Measurements from ENCODE around the gene SIX6.

The SIX6 gene

DNA sequence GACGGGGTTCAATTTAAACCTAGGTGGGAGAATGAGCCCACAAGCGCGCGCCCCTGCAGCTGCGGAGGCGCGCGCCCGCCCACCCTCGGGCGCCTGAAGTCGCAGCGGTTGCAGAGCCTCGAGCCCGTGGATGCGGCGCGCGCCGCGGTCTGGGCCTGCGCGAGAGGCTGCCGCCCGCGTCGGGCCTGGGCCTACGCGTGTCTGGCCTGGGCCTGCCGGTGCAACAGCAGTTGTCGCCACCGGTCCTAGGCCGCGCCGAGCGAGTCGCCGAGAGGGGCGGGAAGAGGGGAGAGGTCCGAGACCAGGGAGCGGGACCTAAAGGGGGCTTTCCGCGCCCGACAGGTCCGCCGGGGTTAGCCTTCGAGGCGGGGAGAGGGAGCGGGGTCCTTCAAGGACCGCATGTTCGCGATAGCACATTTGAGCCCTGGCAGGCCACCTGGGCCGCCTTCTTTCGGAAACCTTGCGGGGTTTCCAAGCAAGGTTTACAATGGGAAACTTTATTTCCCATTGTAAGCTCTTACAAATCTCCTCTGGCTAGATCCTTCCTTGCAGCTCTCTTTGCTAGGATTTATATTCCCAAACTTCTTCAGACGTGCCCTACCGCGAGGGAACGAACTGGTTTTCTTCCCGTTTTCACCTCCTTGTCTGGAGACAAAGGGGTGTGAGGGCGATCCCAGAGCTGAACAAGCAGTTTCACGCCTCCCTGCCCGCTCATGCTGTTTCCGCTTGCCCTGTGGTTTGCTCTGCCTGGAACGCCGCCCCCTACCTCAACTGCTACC, 6.8 kb downstream of the SIX6 start:
- POLR2A ChIA-PET = interaction anchor here (1.2 kb wide), 1 partner anchor 9 kb away, joined by 3 read pairs; no protein-coding TSS in a partner anchor
- DNase-seq (ENCODE audit: extremely low spot score) = no peak
- TF ChIP-seq ARNT (IDR thresholded peaks at IDR 0.05) = no peak
- no peak for TF ChIP-seq ZNF384 (IDR thresholded peaks at IDR 0.05)
- no peak for TF ChIP-seq FOXK2 (IDR thresholded peaks at IDR 0.05)
- no peak for TF ChIP-seq FOXA1 (IDR thresholded peaks at IDR 0.05)
- no peak for TF ChIP-seq CTBP1 (IDR thresholded peaks at IDR 0.05; ENCODE audit: borderline replicate concordance)
- TF ChIP-seq NFRKB (IDR thresholded peaks at IDR 0.05) = no peak
- CTCF ChIA-PET = interaction anchor here (1.0 to 1.2 kb wide), 2 partner anchors 22 to 26 kb away, joined by 3 read pairs; no protein-coding TSS in a partner anchor

DNA sequence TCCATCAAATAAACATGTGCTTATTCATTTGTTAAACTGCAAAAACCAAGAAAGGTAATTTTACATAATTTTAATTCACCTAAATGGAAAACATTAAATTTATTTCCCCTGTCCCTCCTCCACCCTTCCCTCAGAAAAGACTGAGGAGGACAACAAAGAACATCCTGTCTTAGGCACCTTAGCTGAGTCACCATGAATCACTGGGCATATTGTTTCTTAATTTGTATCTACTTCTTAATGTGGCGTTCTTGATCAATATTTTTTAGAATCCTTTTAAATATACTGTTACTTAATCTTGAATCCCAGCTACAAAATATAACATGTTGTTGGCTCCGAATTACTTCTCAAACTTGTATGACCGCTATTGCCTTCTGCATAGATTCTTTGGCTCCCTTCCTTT, 23.5 kb downstream of the SIX6 start:
- TF ChIP-seq FOXK2 (IDR thresholded peaks at IDR 0.05) (no peak), CTBP1 (IDR thresholded peaks at IDR 0.05; ENCODE audit: borderline replicate concordance) (no peak), LEF1 (IDR thresholded peaks at IDR 0.05; ENCODE audit: borderline replicate concordance) (no peak), BHLHE40 (IDR thresholded peaks at IDR 0.05; ENCODE audit: borderline replicate concordance) (no peak), ELF4 (IDR thresholded peaks at IDR 0.05) (no peak), ZNF384 (IDR thresholded peaks at IDR 0.05) (no peak), L3MBTL2 (conservative IDR thresholded peaks at IDR 0.05) (no peak), FOXM1 (IDR thresholded peaks at IDR 0.05; ENCODE audit: borderline replicate concordance) (no peak), SUZ12 (IDR thresholded peaks at IDR 0.05) (no peak), ARNT (IDR thresholded peaks at IDR 0.05) (no peak), SP1 (IDR thresholded peaks at IDR 0.05) (no peak), FOXA1 (IDR thresholded peaks at IDR 0.05) (no peak), TARDBP (IDR thresholded peaks at IDR 0.05) (no peak), HDGF (IDR thresholded peaks at IDR 0.05; ENCODE audit: borderline replicate concordance) (no peak)
- TF ChIP-seq, protein P1, sequence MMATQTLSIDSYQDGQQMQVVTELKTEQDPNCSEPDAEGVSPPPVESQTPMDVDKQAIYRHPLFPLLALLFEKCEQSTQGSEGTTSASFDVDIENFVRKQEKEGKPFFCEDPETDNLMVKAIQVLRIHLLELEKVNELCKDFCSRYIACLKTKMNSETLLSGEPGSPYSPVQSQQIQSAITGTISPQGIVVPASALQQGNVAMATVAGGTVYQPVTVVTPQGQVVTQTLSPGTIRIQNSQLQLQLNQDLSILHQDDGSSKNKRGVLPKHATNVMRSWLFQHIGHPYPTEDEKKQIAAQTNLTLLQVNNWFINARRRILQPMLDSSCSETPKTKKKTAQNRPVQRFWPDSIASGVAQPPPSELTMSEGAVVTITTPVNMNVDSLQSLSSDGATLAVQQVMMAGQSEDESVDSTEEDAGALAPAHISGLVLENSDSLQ (IDR thresholded peaks at IDR 0.05) = no peak
- DNase-seq (ENCODE audit: extremely low spot score) = no peak
- ChIA-PET CTCF (no interaction called here), POLR2A (no interaction called here)

DNA sequence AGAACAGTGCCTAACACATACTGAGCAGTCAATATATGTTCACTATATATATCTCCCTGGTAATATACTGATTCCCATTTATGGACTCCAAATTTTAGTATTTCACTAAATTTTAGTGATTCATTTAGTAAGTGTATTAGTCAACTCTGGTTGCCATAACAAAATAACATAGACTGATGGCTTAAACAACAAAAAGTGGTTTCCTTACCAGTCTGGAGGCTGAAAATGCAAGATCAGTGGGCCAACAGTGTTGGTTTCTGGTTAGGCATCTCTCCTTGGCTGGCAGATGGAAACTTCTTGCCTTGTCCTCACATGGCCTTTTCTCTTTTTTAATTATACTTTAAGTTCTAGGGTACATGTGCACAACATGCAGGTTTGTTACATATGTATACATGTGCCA, 28.7 kb downstream of the SIX6 start:
- ChIA-PET CTCF (no interaction called here), POLR2A (no interaction called here)
- no peak for DNase-seq (ENCODE audit: extremely low spot score)
- TF ChIP-seq ARNT (IDR thresholded peaks at IDR 0.05) (no peak), FOXK2 (IDR thresholded peaks at IDR 0.05) (no peak), BHLHE40 (IDR thresholded peaks at IDR 0.05; ENCODE audit: borderline replicate concordance) (no peak), SP1 (IDR thresholded peaks at IDR 0.05) (no peak), L3MBTL2 (conservative IDR thresholded peaks at IDR 0.05) (no peak), TARDBP (IDR thresholded peaks at IDR 0.05) (no peak), CTBP1 (IDR thresholded peaks at IDR 0.05; ENCODE audit: borderline replicate concordance) (no peak), ELF4 (IDR thresholded peaks at IDR 0.05) (no peak), ZNF384 (IDR thresholded peaks at IDR 0.05) (no peak), SUZ12 (IDR thresholded peaks at IDR 0.05) (no peak), FOXA1 (IDR thresholded peaks at IDR 0.05) (no peak), LEF1 (IDR thresholded peaks at IDR 0.05; ENCODE audit: borderline replicate concordance) (no peak)
- TF ChIP-seq, protein P1 (IDR thresholded peaks at IDR 0.05) = no peak

DNA sequence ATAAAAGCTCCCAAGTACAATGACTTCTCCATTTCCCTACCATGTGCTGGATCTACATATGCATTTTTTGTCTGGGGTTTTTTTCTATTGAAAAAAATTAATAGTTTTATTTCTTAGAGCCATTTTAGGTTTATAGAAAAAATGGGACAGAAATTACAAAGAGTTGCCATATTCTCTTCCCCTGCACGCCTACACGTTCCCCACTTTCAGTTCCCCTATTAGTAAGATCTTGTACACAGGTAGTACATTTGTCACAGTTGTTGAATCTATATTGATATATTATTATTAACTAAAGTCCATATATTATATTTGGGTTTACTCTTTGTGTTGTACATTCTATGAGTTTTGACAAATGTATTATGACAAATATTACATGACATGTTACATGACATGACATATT, 35.7 kb downstream of the SIX6 start:
- TF ChIP-seq BHLHE40 (IDR thresholded peaks at IDR 0.05; ENCODE audit: borderline replicate concordance) = no peak
- no peak for TF ChIP-seq TARDBP (IDR thresholded peaks at IDR 0.05)
- no peak for TF ChIP-seq FOXK2 (IDR thresholded peaks at IDR 0.05)
- TF ChIP-seq, protein P1 (IDR thresholded peaks at IDR 0.05) = no peak
- no peak for TF ChIP-seq SUZ12 (IDR thresholded peaks at IDR 0.05)
- TF ChIP-seq ELF4 (IDR thresholded peaks at IDR 0.05) = no peak
- no peak for TF ChIP-seq ARNT (IDR thresholded peaks at IDR 0.05)
- no peak for TF ChIP-seq FOXM1 (IDR thresholded peaks at IDR 0.05; ENCODE audit: borderline replicate concordance)
- no peak for TF ChIP-seq NFRKB (IDR thresholded peaks at IDR 0.05)
- TF ChIP-seq CTBP1 (IDR thresholded peaks at IDR 0.05; ENCODE audit: borderline replicate concordance) = no peak
- TF ChIP-seq LEF1 (IDR thresholded peaks at IDR 0.05; ENCODE audit: borderline replicate concordance) = no peak
- TF ChIP-seq L3MBTL2 (conservative IDR thresholded peaks at IDR 0.05) = no peak
- no peak for DNase-seq (ENCODE audit: extremely low spot score)
- ChIA-PET CTCF (no interaction called here), POLR2A (no interaction called here)

DNA sequence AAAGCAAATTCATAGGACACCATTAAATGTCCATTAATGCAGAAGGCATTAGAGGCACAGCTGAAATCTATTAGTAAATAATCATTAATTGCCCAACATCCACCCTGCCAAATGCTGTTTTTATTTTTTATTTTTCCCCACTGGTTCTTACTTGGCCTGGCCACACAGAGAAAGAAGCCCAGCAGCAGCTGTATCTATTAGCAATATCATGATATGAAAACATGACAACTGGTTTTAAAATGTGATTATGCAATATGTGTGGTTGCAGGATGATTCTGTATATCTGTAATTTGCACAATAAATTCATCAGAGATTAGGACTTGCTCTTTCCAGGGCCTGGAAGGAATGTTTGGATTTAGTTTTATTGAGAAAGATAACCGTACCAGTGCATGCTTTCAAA, 44.9 kb downstream of the SIX6 start:
- no peak for DNase-seq (ENCODE audit: extremely low spot score)
- ChIA-PET POLR2A (interaction anchor here (0.6 kb wide), 1 partner anchor 77 kb away, joined by 3 read pairs; no protein-coding TSS in a partner anchor), CTCF (no interaction called here)
- TF ChIP-seq NFRKB (IDR thresholded peaks at IDR 0.05) = no peak
- no peak for TF ChIP-seq FOXA1 (IDR thresholded peaks at IDR 0.05)
- no peak for TF ChIP-seq ARNT (IDR thresholded peaks at IDR 0.05)
- TF ChIP-seq ZNF384 (IDR thresholded peaks at IDR 0.05) = no peak
- TF ChIP-seq ELF4 (IDR thresholded peaks at IDR 0.05) = no peak
- TF ChIP-seq SP1 (IDR thresholded peaks at IDR 0.05) = no peak
- TF ChIP-seq CTBP1 (IDR thresholded peaks at IDR 0.05; ENCODE audit: borderline replicate concordance) = no peak
- TF ChIP-seq, protein P1 (IDR thresholded peaks at IDR 0.05) = no peak
- TF ChIP-seq L3MBTL2 (conservative IDR thresholded peaks at IDR 0.05) = no peak
- TF ChIP-seq LEF1 (IDR thresholded peaks at IDR 0.05; ENCODE audit: borderline replicate concordance) = no peak

Data from HEK293T (cell line).